HK-2 (cell line): ENCODE data around the gene SENP2.
"Not testable (repeated sequence)": the region's sequence is repeated elsewhere in the genome, so short reads cannot be mapped to it uniquely, and the experiment has no call there.

Experiments used
- DNase-seq: peaks from one replicate; pipeline ENCODE4 v3.0.0-alpha.2; 2018; ENCODE audit not compliant: unreplicated experiment

The SENP2 gene

DNA sequence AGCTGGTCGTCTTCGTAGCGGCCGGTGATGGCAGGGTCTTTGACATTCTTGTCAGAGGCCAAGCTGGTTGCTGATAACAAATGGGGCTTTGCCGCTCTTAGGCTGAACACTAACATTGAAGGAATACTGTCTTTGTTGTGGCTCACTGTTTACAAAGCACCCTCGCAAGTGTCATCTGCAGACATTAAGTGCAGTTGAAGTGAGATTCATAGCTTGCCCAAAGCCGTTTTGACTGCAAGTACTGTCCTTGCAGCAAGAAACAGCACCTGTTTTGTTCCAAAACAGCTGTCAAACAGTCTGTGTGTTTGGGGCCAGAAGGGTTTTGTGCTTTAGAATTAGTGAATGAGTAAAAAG is 568 bp downstream of the SENP2 start:
- no peak for DNase-seq

DNA sequence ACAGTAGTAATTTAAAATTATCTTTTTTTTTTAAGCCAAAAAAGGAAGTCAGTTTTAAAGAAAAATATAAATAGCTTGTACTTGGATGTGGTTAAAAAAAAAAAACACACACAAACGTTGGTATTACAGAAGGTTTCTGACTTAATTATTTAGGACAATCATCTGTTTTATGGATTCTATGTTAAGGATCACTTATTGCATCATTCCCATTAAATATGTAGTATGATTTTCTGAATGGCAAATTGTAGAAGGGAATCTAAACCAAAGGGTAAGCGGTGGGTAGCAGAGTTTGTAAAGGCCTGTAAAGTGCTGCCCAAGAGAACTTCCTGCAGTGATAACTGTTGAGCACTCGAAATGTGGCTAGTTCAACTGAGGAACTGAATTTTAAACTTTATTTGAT is 8.0 kb downstream of the SENP2 start:
- no peak for DNase-seq

DNA sequence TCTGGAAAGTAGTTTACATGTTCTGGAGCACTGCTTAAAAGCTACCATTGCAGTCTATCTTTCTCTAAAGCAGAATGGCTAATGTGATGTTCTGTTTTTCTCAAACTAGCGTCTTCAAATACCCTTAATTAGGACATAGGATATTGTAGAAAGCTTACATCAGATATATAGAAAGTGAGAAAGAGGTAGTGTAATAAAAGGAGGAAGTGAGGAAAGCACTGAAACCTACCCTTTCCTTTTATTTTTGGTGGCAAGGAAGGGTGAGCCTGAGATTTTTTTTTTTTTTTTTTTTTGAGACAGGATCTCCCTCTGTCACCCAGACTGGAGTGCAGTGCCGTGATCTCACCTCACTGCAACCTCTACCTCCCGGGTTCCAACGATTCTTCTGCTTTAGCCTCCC is 9.4 kb downstream of the SENP2 start:
- no peak for DNase-seq

DNA sequence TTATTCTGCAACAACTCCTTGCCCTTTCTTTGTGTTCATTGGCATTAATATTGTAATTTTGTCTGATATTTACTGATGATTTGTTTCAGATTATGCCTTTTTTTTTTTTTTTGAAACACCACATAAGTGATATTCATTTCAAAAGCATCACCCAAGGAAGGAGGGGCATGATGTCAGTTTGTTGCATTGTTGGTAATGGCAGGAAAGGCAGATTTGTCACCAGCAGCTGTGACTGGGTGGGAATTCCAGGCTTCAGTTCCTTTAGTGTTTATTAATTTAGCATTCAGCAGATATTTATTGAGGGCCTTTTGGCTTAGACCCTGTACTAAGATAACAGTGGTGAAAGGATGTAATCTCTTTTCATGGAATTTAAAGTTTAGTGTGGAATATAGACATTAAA is 19.5 kb downstream of the SENP2 start:
- no peak for DNase-seq

DNA sequence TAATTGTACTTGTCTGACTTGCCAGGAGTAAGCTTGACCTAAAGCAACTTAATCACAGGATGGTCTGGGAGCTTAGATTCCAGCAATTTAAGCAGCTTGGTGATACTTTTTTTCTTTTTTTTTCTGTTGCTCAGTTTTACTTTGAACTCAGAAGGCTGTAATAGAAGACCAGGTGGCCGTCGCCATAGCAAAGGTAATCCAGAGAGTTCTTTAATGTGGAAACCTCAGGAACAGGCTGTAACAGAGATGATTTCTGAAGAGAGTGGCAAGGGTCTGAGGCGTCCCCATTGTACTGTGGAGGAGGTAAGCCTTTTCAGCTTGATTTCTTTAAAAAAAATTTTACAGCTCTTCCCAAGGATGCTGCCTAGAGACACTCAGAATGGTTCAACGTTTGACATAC is 20.1 kb downstream of the SENP2 start:
- DNase-seq: no peak

DNA sequence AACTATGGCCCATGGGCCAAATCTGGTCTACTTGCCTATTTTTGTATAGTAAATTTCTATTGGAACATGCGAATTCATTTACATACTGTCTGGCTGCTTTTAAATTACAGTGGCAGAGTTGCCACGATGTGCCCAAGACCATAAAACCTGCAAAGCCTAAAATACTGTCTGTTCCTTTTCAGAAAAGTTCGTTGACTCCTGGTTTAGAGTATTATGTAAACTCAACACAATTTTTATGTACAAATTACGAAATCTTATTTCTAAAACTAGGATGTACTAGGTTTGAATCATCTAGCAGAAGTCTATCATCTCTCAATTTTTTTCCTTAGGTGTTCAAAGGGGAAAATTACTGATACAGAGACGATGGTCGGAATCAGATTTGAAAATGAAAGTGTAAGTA is 26.9 kb downstream of the SENP2 start:
- DNase-seq: no peak

DNA sequence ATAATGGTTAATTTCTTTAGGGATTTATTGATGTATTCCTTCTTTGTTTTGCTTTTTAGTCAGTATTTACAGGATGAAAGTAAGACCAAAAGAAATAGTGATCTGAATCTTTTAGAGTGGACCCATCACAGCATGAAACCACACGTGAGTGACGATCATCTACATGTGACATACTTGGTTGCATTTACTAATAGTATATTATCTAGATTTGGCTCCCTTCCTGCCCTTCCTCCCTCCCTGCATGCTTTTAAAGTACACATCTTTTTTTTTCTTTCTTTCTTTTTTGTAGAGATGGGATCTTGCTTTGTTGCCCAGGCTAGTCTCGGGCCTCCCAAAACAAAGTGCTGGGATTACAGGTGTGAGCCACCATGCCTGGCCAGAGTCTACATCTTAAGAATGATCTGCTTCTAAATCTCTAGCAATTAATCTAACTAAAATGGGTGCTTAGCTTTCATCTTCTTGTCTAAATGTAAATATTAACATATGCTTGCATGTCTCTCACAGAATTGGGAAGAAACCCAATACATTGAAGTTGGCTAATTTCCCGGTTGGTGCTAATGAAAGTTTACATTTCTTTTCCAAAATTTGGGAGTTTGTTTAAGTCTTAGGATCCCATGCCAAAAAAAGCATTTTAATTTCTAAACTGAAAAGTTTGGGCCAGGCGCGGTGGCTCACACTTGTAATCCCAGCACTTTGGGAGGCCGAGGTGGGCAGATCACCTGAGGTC is 38.0 kb downstream of the SENP2 start:
- DNase-seq: no peak

DNA sequence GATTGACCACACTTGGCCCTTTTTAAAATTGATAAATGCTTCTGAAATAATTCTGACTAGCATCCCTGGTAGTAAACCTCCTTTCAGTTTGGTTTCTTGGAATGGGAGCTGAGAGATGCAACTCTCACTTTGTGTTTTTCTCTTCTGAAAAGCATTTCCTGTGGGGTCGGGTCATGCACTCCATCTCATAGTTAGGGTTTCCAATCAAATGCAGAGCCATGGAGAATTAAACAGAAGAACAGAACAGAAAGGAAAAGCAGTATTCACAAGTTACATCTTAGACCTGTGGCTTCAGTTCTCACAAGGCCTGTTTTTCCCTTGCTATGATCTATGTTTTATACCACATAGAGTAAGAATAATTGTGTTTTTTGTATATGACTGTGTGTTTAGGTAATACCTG is 39.7 kb downstream of the SENP2 start:
- no peak for DNase-seq

DNA sequence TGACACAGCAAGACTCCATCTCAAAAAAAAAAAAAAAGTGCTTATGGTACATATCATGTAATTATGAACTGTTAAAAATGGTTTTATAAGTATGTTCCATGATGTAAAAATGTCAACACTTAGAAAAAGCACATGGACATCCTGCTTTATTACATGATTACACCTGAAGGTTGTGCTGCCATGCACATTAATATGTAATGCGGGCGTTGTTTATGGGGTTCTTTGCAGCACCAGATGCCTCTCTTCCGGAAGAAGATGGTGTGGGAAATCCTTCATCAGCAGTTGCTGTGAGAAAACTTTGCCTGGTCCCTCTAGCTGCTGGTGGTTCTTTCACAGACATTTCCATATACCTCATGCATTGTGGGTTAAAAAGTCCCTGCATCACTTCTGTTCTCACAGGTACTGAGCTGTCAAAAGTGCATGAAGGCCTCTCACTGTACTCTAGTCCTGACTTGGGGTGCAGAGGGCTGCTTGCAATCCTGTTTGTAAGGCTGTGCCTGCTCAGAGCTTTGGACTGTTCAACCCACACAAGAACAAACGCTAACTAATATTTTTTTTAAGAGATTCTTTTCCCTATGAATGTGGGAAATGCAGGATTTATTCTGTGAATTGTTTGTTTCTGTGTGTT is 43.6 kb downstream of the SENP2 start:
- no peak for DNase-seq

DNA sequence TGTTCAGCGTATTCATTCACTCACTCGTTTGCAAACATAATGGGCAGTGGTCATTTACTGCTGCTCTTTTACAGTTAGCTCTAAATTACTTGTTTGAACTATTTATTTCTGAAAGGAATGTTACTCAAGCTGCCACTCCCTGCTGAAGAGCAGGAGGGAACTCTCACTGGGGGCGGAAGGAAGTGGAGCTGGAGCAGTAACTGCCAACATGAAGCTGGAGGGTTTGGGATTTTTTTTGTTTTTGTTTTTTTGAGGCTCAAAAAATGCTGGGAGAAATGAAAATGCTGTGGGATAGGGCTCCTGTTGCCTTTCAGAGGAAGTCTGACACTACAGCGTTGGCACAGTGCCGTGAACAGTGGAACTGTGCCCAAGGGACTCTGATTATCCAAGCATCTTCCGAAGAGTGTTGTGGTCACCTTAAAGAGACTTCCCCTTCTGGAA is 44.1 kb downstream of the SENP2 start:
- DNase-seq: no peak

DNA sequence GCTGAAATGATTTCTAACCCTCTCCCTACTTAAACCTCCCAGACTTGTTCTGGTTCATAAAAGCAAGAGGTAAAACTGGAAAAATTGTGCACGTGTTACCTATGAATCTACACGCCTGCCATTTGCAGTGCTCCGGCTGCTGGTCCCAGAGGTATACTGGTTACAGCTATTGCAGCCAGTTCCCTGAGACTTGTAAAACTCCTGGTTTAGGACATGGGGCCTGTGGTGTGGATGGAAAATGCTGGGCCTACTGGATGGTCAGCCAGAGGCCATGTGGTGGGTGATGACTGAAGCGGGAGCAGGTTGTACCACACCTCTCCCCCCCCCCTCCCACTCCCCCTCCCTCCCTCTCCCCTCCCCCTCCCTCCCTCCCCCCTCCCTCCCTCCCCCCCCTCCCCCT is 45.0 kb downstream of the SENP2 start:
- no peak for DNase-seq

DNA sequence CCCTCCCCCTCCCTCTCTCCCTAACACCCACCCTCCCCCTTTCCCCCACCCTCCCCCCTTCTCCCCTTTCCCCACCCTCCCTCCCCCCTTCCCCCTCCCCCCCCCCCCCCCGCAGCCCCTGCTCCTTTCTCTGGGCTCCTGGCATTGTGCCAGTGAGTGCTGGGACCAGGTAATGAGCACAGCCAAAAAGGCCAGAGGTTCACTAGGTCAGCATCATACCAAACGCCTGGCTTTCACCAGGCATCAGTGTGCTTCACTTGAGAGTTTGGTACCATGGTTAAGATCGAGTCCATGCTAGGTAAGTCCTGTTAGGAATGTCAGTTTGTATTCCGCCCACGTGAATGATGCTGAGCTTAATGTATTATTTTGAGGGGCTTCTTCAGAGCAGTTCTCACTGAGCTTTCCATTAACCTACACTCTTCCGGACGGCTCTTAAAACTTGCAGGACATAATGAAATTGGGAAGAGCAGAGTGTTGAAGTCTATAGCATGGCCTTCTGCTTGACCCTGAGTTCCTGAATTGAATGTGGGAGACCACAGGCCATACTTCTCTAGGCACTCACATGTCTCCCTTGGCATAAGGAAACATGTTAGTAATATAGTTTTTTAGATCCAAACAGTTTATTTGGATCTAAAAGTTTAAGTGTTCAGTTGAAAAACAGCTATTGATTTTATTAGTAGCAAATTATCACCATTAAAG is 45.6 kb downstream of the SENP2 start:
- DNase-seq: no peak

DNA sequence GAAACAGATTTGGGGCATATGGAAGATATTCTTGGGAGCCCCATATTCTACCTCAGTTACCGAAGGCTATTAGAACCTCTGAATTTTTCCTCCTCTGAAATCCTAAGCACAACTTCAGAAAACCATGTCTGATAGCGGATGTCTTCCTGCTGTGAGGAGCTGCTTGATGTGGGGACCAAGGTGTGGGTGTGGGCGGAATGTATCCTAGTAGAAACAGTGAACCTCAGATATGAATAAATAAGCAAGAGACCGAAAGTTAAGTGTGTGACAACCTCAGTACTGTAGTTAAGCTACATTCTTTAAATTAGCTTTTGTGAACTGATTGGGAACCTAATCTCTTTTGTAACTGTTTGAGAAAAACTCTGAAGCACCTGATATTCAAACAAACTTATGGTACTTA is 46.9 kb downstream of the SENP2 start:
- no peak for DNase-seq

DNA sequence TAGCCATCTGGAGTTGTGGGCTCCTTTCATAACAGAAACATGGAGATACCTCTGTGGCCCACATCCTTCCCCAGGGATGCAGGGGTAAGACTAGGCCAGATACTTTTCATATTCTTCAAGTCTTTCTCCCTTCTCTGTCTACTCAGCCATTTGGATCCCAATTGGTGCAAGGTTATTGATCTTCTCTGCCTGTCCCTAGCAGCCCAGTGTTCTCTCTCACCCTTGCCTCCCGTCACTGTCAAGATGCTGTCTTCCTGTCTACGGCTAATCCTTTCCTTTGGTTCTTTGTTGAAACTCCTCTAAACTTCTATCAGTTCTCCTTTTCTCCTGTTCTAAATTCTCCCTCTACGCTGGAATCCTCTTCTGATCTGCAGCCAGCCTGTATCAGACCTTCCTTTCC is 51.3 kb downstream of the SENP2 start:
- no peak for DNase-seq

DNA sequence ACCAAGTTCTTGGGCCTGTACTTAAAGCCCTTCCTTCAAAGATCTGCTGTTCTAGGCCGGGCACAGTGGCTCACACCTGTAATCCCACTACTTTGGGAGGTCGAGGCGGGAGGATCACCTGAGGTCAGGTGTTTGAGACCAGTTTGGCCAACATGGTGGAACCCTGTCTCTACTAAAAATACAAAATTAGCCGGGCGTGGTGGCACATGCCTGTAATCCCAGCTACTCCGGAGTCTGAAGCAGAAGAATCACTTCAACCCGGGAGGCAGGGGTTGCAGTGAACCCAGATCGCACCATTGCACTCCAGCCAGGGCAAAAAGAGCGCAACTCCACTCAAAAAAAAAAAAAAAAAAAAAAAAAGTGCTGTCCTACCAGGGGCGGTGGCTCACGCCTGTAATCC is 52.6 kb downstream of the SENP2 start:
- DNase-seq: not testable (repeated sequence)

DNA sequence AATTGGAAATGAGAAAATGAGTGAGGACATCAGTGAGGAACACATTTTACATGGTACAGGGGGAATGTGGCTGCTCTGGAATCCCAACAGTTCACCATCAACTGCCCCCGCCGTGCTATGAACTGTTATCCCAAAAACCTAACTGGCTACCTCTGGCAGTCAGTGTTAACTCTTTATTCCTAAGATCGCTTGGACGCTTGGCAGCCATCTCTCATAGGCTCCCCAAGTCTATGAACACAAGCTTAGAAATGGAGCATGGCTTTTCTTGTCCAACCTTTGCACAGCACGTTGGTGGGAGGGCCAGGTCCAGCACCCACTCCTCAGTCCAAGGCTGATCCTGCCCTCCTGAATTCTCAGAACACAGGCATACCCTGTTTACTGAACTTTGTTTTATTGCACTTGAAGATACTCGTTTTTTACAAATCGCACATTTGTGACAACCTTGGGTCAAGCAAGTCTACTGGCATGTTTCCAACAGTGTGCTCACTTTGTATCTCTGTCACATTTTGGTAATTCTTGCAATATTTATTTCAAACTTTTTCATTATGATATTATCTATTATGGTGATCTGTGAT is 53.6 kb downstream of the SENP2 start:
- DNase-seq: no peak

DNA sequence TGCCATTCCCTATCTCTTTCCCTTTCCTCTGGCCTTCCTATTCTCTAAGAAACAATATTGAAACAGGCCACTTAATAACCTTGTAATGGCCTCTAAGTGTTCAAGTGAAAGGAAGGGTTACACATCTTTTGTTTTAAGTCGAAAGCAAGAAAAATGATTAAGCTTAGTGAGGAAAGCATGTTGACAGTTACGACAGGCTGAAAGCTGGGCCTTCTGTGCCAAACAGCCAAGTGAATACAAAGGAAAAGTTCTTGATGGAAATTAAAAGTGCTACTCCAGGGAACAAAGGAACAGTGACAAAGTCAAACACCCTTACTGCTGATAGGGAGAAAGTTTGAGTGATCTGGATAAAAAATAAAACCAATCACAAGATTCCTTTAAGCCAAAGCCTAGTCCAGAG is 54.2 kb downstream of the SENP2 start:
- no peak for DNase-seq

DNA sequence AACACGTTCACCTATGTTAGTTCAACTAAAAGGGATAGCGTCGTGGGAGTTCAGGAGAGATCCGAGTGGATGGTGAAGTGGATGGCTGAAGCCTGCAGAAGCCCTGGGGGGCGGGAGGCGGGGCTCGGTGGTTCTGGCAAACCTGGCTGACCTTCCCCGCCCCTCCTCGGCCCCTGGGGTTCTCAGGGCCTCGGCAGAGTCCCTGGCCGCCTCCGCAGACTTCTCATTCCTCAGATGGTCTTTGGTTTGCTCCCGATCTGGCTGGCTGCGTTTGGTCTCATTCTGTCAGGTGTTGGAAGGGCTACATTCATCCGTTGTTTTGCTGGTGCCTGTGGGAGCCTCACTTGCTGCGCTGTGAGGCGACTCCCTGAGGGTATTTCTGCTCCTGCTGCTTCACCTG is 59.1 kb downstream of the SENP2 start:
- not testable (repeated sequence) for DNase-seq

DNA sequence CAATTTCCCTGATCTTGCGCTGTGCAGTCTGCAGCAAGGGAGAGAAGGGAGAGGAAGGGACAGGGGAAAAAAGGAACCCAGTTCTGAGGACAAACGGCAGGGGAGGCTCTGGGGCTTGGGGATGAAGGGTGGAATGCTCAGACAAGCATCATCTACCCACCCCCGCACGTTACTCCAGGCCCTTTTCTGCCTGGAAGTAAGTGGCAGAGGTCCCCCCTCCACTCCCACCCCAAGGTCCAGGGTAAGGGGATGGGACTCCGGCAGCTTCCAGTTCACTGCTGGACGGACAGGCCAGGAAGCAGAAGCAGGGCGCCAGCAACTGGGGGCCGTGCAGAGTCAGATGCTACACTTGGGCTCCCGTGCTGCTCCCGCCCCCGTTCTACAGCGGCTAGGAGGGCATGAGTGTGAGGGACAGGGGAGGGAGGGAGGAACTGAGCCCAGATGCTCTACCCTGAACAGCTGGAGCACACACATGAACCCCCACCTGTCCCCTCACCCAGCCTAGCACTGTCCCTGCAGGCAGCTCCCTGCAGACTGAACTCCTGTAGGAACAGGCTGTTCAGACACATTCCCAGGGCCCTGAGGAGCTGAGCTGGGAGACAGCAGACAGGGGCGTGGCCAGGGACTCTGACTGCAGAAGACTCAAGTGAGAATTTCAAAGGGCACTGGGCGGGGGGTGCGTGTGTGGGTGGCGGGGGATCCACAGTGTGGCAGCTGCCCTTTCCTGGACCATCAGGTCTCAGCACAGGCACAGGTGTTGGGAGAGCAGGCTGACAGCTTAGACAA is 59.7 kb downstream of the SENP2 start:
- DNase-seq: no peak

DNA sequence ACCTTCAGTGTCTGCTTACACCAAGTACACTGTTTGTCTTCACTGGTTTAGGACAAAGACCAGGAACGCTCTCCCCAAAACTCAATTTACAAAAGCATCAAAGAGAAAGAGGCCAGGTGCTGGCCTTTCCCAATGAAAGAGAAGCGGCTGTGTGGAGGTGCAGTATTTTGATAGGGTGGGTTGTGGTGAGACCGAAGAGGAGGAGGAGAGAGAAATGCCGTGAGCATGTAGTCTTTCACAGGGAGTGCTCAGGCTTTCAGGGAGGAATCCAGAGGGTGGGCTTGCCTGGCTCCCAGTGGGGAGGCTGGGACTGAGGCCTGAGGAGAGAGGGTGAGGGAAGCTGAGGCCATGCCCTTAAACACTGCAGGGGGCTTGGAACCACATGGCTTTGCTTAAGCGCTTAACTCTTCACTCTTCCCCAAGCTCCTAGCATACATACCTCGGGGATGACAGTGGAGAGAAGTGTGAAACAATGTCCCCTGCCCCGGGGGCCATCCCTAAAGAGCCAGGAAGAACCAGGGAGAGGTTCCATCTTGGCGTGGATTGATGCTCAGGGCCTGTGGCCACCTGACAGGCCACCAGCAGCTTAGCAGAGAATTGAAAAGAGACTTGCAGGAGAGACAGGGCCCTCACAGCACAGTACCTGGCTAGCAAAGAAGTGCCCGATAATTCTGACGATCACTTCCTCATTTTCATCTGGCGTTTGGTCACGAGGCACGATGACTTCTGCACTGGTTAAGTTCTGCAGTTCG is 60.5 kb downstream of the SENP2 start:
- no peak for DNase-seq

DNA sequence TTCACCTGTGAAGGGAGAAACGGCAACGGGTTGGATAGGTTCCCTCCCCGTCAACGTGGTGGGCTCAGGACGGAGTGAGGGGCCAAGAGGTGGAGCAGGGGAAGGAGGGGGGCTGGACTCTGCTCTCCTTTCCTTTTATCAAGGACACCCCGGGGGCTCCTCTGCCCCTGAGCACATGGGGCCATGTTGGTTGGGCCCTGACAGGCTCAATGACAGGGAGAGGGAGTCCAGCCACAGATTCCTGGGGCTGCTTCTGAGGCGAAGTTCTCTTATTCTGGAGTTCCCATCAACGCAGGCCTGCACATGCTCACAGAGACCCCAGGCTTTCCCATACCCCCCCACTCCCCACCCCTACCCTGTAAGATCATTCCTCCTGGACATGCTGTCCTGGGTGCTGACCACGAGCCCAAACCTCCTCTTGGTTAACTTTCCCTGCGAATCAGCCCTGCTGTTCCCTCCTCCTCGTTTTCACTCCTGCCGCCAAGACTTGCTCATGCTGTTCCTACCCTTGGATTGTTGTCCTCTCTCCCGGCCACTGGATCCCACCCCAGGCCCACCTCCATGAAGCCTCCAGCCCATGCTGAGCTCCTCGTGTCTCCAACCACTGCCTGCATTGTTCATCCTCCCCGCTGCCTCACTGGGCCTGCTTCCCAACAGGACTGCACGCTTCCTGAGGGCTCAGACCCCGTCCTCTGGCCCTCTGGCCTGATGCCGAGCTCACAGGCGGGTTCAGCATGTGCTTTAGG is 61.2 kb downstream of the SENP2 start:
- DNase-seq: no peak
